ENCODE data around the gene PXDN.
"Not testable (repeated sequence)": the region's sequence is repeated elsewhere in the genome, so short reads cannot be mapped to it uniquely, and the experiment has no call there.

PXDN gene

DNA sequence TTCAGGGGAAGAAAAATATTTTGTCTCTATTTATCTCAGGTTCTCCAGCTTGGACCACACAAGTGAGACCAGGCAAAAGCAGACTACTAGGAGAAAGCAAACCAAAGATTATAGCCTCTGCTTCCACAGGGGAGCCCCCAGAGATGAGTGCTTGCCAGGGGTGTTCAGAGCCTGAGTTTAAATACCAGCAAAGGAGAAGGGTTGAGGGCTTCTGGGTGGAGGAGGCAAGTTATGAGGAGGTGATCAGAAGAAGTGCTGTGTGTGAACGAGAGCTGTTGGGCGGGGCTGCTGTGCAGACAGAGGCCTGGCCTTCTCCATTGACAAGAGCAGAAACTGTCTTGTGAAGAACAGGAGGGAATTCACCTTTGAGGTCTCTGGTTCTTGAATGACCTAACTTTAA is 32.8 kb upstream of the PXDN start:
- DNase-seq (ENCODE audit: low spot score): no peak

DNA sequence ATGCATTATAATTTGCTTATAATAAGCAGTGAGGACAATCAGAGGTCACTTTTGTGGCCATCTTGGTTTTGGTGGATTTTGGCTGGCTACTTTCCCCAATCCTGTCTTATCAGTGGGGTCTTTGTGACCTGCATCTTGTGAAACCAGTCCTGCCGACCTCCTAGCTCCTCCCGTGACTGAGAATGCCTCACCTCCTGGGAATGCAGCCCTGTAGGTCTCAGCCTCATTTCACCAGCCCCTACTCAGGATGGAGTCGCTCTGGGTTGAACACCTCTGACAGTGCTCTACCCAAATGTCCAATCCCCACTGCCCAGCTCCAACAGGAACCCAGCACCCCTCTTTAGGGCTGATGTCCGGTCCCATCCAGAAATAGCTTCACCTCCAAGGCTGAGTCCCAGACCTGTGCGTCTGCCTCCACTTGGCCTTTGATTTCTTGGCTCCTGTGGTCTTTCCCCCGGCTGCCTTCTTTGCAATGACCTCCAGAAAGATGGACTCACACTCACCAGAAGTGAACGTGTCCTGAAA is 31.3 kb upstream of the PXDN start:
- no peak for DNase-seq (ENCODE audit: low spot score)

DNA sequence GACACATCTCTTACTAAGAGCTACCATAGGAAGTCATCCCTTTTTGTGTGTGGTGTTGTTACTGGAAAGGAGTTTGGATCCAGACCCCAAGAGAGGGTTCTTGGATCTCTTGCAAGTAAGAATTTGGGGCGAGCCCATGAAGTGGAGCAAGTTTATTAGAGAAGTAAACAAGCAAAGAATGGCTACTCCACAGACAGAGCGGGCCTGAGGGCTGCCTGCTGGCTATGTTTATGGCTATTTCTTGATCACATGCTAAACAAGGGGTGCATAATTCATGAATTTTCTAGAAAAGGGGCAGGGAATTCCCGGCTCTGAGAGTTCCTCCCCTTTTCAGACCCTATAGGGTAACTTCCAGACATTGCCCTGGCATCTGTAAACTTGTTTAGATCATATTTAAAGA is 30.6 kb upstream of the PXDN start:
- DNase-seq (ENCODE audit: low spot score): no peak

DNA sequence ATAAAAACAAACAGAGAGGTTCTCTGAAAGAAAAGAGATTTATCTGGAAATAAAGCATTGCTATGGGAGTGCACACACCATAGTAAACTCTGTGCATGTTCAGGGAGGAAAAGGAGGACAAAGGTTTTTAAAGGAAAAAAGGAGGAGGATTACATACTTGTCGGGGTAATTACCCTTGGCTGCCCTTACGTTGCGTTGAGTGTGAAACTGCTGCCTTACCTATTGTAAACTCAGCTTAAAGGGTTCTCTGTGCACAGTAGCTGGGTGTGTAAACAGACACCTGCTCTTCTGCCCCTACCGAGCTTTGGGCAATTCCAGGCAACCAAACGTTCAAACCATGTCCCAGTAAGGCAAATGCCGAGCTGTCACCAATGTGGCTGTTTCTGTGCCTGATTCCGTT is 29.6 kb upstream of the PXDN start:
- DNase-seq (ENCODE audit: low spot score): no peak

DNA sequence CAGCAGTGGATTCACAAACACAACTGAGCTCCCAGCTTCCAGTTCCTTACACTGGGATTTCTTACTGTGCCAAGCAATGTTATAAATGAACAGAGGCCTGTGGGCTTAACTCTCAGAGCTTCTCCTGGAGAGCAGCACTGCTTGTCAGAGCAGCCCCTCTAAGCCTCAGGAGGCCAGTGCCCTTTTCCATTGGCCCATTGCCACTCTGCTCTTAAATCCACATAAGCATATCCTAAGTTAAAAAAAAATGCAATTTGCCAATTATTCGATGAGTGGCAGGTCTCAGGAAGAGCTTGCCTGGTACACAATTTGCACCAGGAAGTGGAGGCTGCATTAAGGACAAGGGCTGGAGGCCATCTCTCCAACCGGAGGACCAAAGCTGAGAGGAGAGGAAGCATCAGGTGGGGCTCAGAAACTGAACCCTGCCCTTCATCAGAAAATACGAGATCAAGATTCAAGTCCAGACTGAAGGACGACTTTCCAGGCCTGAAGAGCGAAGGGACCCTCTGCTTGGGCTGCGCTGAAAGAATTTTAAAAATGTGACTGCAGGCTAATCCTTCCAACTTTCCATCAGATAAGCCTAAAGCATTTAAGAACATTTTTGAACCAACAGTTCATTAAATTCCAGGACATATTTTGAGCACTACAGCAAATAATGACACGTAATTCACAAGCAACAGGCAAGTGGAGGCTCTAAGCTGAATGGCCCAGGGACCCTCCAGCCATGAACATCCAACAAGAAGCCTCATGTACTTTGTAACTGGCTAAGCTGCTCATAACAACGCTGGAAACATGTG is 28.4 kb upstream of the PXDN start:
- no peak for DNase-seq (ENCODE audit: low spot score)

DNA sequence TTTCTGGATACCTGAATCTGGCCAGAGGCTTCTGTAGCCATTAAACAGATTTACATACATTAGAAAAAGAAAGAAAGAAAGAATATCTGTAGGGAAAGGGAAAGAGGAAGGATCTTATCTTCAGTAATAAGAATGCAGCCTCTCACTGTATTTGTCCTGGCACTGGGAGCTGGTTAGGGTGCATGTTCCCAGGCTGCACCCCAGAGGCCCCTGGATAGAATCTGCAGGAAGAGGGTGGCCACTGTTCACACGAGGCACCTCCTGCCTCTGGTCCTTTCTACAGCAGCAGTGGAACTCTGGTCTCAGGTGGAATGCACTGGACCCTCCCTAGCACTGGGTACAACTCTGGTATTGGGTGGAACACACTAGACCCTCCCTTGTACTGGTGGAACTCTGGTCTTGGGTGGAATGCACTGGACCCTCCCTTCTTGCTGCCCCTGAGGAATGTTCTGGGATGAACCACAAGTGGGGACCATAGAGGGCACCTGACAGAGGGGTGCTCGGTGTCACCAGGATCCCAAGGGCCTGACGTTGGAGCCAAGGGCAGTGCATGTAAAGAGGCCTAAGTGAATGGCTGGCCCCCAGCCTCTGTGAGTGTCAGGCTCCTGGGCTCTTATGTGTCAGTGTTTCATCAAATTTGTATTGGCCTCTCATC is 27.4 kb upstream of the PXDN start:
- no peak for DNase-seq (ENCODE audit: low spot score)

DNA sequence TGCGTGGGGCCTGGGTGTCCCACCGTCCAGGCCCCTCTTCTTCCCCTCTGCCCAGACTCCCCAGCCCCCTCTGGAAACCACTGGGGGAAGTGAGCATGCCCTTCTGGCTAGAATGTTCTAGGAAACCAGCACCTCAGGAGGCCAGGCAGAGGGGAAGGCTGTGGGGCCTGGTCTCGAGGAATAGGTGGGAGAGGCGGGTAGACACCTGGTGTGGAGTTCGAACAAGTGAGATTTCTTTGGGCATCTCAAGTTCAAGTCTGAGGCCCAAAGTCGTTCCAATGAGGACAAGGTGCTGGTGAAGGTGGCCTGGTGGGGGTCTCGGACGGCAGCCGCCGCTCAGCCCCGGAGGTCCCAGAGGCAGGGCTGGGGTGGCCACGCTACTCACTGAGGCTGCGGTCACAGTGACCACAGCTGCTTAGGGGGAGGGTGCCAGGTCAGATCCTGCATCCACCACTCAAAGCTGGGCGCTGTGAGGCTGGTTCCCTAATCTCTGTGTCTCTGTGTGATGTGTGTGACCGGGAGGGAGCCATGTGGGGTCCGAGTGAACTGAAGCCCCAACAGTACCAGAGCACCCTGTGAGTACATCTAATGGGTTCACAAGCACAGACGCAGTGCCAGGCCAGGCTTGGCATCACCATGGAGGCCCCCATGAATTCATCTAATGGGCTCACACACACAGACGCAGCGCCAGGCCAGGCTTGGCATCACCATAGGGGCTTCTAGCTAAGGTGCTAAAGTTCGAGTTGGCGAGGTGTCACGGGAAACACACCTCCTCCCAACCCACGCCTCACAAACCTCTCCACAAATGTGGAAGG is 26.5 kb upstream of the PXDN start:
- no peak for DNase-seq (ENCODE audit: low spot score)

DNA sequence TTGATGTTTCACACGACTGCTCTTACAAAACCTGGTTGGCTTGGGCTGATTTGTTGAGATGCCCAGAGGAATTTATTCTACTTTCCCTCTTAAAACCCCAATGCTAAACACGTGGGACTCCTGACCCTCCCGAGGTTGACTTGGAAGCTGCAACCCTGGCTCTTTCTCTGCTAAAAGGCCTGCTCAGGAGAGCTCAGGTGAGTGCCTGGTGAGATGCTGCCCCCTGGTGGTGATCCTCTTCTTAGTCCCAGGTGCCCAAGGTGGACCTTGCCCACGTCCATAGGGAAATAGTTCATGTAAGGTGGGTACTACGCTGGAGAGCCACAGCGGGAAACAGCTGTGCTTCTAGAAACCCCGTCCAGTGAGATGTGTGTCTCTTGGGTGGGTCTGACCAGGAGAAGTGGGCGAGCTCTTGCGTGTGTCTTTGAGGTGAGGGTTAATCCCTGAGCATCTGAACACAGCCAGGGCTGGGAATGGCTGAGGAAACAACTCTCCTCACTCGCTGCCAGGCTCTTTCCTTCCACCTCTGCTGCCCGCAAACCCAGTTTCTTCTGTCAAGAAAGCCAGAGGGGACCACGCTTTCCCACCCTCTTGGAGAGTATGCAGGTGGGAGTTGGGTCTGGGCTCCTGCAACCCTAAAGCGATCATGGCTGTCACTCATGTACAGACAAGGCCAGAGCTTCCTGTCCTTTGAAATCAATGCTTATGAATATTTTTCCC is 25.5 kb upstream of the PXDN start:
- DNase-seq (ENCODE audit: low spot score): peak; percentile 53

DNA sequence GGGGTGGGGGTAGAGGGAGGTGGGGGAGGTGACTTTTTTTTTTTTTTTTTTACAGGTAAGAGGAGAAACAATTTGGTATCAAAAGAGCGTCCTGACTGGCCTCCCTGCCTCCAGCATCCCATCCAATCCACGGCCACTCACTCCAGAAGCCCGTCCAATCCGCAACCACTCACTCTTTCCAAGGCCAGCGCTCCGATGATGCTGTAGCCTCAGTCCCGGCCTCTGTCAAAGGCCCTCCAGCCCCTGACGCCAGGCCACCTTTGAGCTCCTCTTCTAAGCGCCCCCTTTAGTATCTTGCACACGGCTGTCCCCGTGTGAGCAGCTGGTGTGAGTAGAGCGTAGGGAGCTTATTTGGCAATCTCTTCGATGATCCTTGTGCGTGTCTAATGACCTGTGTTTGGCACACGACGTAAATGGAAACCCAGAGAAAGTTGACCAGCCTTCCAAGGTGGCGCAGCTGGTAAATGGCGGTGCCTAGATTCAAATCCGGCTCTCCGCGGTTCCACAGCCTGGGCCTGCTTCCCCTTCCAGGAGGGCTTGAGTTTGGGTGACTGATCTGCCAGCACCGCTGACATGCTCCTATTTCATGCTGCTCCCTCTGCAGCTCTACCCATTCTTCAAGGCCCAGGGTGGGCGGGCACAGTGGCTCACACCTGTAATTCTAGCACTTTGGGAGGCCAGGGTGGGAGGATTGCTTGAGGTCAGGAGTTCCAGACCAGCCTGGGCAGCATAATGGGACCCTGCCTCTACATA is 23.8 kb upstream of the PXDN start:
- no peak for DNase-seq (ENCODE audit: low spot score)

DNA sequence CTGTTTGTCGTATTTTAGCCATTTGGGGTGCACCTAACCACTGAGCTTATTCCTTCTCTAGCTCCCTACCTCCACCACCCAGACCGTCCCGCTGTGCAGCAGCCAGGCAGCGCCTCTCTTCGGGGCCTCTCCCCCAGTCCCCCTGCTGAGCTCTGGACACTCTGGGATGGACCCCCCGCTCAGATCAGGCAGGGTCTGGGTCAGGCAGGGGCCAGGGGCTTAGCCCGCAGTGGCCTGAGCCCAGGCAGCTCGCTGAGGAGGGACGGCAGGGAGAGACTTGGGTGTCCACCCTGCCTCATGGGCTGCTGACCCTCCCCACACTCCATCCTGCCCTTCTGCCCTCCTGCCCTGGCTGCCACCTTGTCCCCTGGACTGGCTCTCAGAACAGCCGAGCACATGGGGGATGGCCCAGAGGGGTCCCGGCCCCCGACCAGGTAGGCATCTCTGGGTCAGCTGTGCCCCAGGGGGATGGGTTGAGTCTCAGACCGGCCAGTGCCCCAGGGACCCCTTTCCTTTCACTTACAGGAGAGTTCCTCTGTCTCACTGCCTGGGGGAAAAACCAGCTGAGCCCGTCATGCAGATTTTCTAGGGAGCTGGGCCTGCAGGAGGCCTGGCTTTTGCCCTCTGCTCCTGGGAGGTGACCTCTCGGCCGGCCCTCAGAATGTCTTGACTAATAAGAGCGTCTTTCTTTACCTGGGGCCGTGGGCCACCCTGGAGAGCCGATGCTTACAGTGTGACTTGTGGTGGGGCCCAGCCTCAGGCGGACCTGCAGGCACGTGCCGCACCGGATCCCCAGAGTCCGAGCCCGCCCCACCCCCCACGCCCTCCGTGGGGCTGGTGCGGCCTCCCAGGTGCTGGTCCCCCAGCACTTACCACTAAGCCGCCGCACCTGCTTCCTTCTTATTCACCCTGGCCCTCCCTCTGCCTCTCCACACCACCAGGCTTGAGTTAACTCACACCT is 22.8 kb upstream of the PXDN start:
- no peak for DNase-seq (ENCODE audit: low spot score)

DNA sequence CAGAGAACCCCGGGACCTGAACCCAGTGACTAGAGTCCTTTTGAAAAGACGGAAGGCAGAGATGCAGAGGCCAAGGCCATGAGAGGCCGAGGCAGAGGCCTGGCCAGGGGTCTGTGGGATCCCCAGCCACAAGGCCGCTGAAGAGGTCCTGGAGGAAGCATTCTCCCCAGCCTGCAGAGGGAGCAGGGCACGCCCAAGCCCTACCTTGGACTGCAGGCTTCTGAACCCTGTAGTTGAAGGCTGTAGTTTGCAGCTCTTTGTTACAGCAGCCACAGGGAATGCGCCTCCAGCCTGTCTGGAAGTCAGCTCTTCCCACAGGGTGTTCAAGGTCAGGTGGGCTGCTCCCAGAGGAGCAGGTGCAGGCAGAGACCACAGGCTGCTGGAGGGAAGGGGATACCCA is 22.1 kb upstream of the PXDN start:
- DNase-seq (ENCODE audit: low spot score): no peak

DNA sequence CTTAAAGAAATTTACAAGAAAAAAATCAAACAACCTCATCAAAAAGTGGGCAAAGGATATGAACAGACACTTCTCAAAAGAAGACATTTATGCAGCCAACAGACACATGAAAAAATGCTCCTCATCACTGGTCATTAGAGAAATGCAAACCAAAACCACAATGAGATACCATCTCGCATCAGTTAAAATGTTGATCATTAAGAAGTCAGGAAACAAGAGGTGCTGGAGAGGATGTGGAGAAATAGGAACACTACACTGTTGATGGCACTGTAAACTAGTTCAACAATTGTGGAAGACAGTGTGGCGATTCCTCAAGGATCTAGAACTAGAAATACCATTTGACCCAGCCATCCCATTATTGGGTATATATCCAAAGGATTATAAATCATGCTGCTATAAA is 20.9 kb upstream of the PXDN start:
- DNase-seq (ENCODE audit: low spot score): not testable (repeated sequence)

DNA sequence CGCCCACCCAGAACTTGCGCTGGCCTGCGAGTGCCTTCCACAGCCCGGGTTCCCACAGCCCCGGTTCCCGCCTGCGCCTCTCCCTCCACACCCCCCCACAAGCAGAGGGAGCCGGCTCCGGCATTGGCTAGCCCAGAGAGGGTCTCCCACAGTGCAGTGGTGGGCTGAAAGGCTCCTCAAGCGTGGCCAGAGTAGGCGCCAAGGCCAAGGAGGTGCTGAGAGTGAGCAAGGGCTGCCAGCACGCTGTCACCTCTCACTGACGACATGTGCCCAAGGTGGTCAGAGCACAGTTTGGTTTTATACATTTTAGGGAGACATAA is 15.3 kb upstream of the PXDN start:
- no peak for DNase-seq (ENCODE audit: low spot score)

DNA sequence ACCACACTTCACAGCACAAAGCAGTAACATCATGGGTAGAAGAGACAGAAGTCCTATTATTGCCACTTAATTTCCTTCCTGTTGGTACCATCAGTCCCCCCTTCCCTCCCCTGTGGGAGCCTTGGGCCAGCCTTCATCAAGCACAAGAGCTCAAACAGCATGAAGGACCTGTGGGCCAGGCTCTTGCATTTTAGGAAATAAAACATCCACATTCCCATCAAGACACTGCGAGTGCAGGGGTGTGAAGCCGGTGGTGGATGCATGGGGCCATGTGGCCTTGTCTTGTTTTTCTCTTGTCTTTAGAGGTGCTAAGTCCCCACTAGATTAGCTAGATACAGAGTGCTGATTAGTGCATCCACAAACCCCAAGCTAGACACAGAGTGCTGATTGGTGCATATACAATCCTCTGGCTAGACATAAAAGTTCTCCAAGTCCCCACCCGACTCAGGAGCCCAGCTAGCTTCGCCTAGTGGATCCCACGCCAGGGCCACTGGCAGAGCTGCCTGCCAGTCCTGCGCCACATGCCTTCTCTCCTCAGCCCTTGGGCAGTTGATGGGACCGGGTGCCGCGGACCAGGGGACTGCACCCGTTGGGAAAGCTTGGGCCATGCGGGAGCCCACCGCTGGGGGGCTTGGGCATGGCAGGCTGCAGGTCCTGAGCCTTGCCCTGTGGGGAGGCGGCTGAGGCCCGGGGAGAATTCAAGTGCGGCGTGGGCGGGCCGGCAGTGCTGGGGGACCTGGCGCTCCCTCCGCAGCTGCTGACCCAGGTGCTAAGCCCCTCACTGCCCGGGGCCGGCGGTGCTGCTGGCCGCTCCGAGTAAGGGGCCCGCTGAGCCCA is 14.7 kb upstream of the PXDN start:
- no peak for DNase-seq (ENCODE audit: low spot score)

DNA sequence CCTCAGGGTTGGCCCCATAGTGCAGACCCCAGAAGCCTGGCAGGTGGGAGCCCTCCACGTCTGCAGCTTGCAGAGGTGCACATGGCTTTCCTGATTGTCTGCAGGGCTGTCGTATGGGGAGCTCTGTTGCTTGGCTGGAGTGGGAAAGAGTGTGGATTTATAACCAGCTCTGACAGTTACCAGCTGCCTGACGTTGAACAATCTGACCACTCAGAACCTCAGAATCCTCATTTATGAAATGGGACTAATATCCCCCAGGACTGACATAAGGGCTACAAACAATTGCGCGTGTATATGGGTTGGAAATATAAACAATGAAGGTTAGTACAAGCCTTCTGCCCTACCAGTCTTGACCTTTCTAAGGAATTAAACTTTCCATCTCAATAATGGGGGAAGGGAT is 13.9 kb upstream of the PXDN start:
- no peak for DNase-seq (ENCODE audit: low spot score)

DNA sequence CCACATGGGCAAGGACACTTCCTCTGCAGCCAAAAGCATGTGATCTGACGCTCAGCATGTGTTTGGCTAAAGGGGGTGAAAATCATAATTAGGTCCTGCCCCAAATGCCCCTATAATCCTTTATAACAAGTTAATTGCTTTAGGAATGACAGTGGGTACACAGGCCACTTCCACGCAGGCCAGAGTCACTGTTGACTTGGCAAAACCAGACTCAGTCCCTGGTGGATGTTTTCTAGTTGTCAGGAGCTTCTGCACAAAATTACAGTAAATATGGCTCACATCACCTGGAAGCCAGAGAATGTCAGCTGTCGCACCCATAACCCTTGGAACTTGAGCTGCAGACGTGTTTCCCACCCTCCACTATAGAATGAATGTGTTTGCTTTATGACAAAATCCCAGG is 13.3 kb upstream of the PXDN start:
- DNase-seq (ENCODE audit: low spot score): no peak

DNA sequence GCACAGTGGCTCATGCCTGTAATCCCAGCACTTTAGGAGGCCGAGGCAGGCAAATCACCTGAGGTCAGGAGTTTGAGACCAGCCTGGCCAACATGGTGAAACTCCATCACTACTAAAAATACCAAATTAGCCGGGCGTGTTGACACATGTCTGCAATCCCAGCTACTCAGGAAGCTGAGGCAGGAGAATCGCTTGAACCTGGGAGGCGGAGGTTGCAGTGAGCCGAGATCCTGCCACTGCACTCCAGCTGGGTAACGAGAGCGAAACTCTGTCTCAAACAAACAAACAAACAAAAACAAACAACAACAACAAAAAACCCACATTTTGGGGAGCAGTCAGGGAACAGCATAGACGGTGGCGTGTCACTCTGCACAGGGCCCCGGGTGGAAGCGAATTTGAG is 12.8 kb upstream of the PXDN start:
- not testable (repeated sequence) for DNase-seq (ENCODE audit: low spot score)

DNA sequence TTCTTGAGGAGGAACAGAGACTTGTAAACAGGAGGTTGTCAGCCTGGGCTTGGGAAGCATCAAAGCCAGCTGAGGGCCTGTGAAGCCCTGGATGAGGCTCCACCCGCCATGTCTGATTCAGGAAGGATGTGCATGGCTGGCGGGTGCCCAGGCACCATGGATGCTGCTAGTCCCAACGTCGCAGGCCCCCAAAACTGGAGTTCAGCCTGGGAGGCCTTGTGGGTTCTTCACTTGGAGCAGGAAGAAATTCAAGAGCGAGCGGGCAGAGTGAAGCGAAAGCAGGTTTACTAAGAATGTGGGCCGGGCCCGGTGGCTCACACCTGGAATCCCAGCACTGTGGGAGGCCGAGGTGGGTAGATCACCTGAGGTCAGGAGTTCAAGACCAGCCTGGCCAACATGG is 12.1 kb upstream of the PXDN start:
- DNase-seq (ENCODE audit: low spot score): no peak

DNA sequence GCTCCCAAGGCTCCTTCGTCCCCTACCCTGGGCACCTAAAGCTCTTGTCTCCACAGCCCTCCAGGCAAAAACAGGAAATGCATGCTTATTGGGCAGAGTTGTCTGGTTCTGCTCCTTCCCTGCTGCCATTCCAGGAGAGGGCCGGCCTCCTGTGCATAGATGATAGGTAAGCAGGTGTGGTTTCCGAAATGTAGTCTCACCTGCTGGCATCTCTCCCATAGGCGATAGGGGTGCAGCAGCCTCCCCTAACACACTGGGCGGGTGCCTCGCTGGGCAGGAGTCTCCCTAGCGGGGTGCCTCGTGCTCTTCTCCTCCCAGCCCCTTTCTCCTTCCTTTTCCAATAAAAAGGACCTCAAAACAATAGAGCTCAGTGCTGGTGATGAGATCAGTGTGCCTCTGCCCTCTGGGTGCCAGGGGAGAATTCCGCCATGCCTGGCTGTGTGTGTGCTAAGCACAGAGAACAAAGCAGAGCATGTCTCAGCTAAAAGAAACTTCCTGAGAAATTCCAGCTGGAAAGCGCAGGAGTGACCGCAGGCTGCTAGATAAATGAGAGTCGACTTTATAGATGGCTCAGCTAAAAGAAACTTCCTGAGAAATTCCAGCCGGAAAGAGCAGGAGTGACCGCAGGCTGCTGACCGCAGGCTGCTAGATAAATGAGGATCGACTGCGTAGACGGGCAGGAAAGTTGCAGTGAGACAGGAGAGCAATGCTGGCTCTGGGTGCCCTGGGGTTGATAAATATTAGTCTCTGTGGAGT is 11.3 kb upstream of the PXDN start:
- no peak for DNase-seq (ENCODE audit: low spot score)

All from NAMALWA (cell line).